CD4-positive, alpha-beta T cell (primary cell): ENCODE data around the gene TMEM141. TPM values are rescaled to one million over a fixed set of nuclear protein-coding genes. Genes with fewer than 3 reads are reported as not detected.

Experiments
- ATAC-seq: fragments of 200-7000 bp; cut with Tn5 transposase; one replicate; pipeline ENCODE4 v1.10.0; 2022; ENCODE audit warnings: mild to moderate bottlenecking; ENCODE audit not compliant: poor library complexity
- CTCF ChIA-PET: fragments of 350-600 bp; sonication (Branson Sonifier 250); formaldehyde crosslinking; loops from one replicate; lab custom pipeline; 2021; ENCODE audit warnings: antibody characterized with exemption, inconsistent platforms; lab: Charles Lee
- POLR2A ChIA-PET: fragments of 350-600 bp; sonication (Branson Sonifier 250); formaldehyde crosslinking; loops from one replicate; lab custom pipeline; 2021; ENCODE audit warnings: antibody characterized with exemption, inconsistent platforms; lab: Charles Lee
- DNase-seq, 14 experiments: peaks; one replicate each; pipeline ENCODE4 v3.0.0-alpha.2; 2013 to 2020; ENCODE audit warnings: mixed read lengths in 2 of 14
- H3K27ac ChIP-seq, 2 donors: one replicate each; pipeline versions ENCODE4 v1.5.1 to v1.7.0; 2013; ENCODE audit warnings: low read length in 2 of 2, low read depth in 1 of 2, mild to moderate bottlenecking in 1 of 2
- H3K27me3 ChIP-seq, 2 experiments: 1 replicate in 1 of 2; 2 replicates in 1 of 2; pipeline versions ENCODE4 v1.6.1 to v1.7.0; 2013; ENCODE audit warnings: low read length in 2 of 2, control low read depth in 1 of 2, mild to moderate bottlenecking in 1 of 2, moderate library complexity in 1 of 2; ENCODE audit not compliant: insufficient read depth in 2 of 2, control insufficient read depth in 1 of 2
- H3K36me3 ChIP-seq: one replicate; pipeline ENCODE4 v1.6.1; 2013; ENCODE audit warnings: low read length, control low read depth; ENCODE audit not compliant: insufficient read depth
- H3K4me1 ChIP-seq: one replicate; pipeline ENCODE4 v1.6.1; 2013; ENCODE audit warnings: low read length, control low read depth; ENCODE audit not compliant: insufficient read depth
- H3K4me3 ChIP-seq: one replicate; pipeline ENCODE4 v1.5.1; 2013; ENCODE audit warnings: mild to moderate bottlenecking, low read length, moderate library complexity
- H3K9me3 ChIP-seq, 2 experiments: 1 replicate in 1 of 2; 2 replicates in 1 of 2; pipeline versions ENCODE4 v1.6.1 to v1.7.0; 2013; ENCODE audit warnings: low read length in 2 of 2, mild to moderate bottlenecking in 2 of 2, control low read depth in 1 of 2, moderate library complexity in 1 of 2; ENCODE audit not compliant: control insufficient read depth in 1 of 2, insufficient read depth in 1 of 2
- H3K27ac Mint-ChIP-seq: one replicate; pipeline ENCODE4 v1.8.0; 2020; ENCODE audit warnings: mixed read lengths
- H3K27me3 Mint-ChIP-seq: one replicate; pipeline ENCODE4 v1.8.0; 2021; ENCODE audit warnings: mixed read lengths
- H3K36me3 Mint-ChIP-seq: one replicate; pipeline ENCODE4 v1.8.0; 2021; ENCODE audit warnings: low read depth, mixed read lengths
- H3K4me1 Mint-ChIP-seq: one replicate; pipeline ENCODE4 v1.8.0; 2021; ENCODE audit warnings: low read depth, mixed read lengths
- H3K4me3 Mint-ChIP-seq: one replicate; pipeline ENCODE4 v1.8.0; 2020; ENCODE audit warnings: mild to moderate bottlenecking, mixed read lengths
- H3K9me3 Mint-ChIP-seq: one replicate; pipeline ENCODE4 v1.8.0; 2020; ENCODE audit warnings: mixed read lengths
- CTCF ChIP-seq: fragments of 200-600 bp; IDR thresholded peaks from one replicate; pipeline ENCODE4 v1.8.0; 2022; ENCODE audit warnings: antibody characterized with exemption, mild to moderate bottlenecking
- intact Hi-C, 2 experiments: fragments of 100-400 bp; cut with DNase I in 1 of 2; cut with micrococcal nuclease in 1 of 2; formaldehyde crosslinking; loops; one replicate each; pipeline versions ENCODE4 v1.15.1 to v1.9.0; 2023 to 2025; cut with DNase I, micrococcal nuclease
- total RNA-seq, 174 experiments: library from RNA in 2 of 174; stranded (reverse) in 2 of 174; gene quantifications; one replicate each; pipeline ENCODE4 v1.2.3 and lab custom pipeline; 2021 to 2026

Gene TMEM141
- total RNA-seq, 2 experiments from 2014 or later, result 14.6 to 17.1 TPM

- Mint-ChIP-seq H3K4me3 (peak overlapping the region; percentile 90), H3K4me1 (peaks cover 44% of the 10 kb centered on the region), H3K36me3 (peaks cover 14% of the 10 kb centered on the region), H3K27me3 (no peaks in the 10 kb centered on the region), H3K27ac (peak overlapping the region; percentile 35), H3K9me3 (no peaks in the 10 kb centered on the region)
- H3K4me3 ChIP-seq, result no peak overlapping the region
- intact Hi-C loops, result loop anchor here (5.0 to 10.0 kb wide), 4 partner anchors 41 to 401 kb away; partner anchors contain the start of genes PHPT1 (in 1 of the 2), SNAPC4 (in 1 of the 2) and TRAF2 (in 1 of the 2)
- H3K27ac ChIP-seq, result no peak overlapping the region
- DNase-seq, result peak in 1 of 14 experiments; percentile 28
- ChIA-PET POLR2A (interaction anchor here (1.4 to 3.9 kb wide), 3 partner anchors 14 to 223 kb away, joined by 4 to 30 read pairs (median 5); partner anchors contain the start of gene TMEM141), CTCF (interaction anchor here (1.2 to 3.8 kb wide), 2 partner anchors 36 to 229 kb away, joined by 3 to 18 read pairs; partner anchors contain the start of gene AJM1)
- peaks cover 0 to 3% of the 10 kb centered on the region in 2 experiments for H3K27me3 ChIP-seq
- no peak for TF ChIP-seq CTCF
- H3K36me3 ChIP-seq, result peaks cover 10% of the 10 kb centered on the region
- no peaks in the 10 kb centered on the region for H3K9me3 ChIP-seq
- ATAC-seq, result no peak
- H3K4me1 ChIP-seq, result peaks cover 45% of the 10 kb centered on the region
These were observed 14.9 kb downstream of the TMEM141 start for GRCh38 chr9:136806067-136806466.

- H3K36me3 ChIP-seq, result peaks cover 10% of the 10 kb centered on the region
- ATAC-seq (no peak), DNase-seq (peak in 1 of 14 experiments; percentile 36)
- H3K4me3 ChIP-seq, result peak overlapping the region; percentile 68
- no peaks in the 10 kb centered on the region for H3K9me3 ChIP-seq
- CTCF ChIA-PET, result interaction anchor here (1.2 to 3.8 kb wide), 4 partner anchors 15 to 229 kb away, joined by 3 to 18 read pairs (median 4); partner anchors contain the start of genes AJM1 and TMEM141
- H3K4me1 ChIP-seq, result peaks cover 47% of the 10 kb centered on the region
- H3K9me3 Mint-ChIP-seq, result no peaks in the 10 kb centered on the region
- peak overlapping the region; percentile 44 to 81 for H3K27ac ChIP-seq
- POLR2A ChIA-PET, result interaction anchor here (0.7 to 3.9 kb wide), 11 partner anchors 8 to 289 kb away, joined by 3 to 30 read pairs (median 5); partner anchors contain the start of genes AJM1, MAN1B1, TMEM141 and TRAF2
- H3K4me3 Mint-ChIP-seq, result peak overlapping the region; percentile 90
- peak overlapping the region; percentile 81 for H3K27ac Mint-ChIP-seq
- intact Hi-C loops, result loop anchor here (1.0 to 10.0 kb wide), 5 partner anchors 41 to 402 kb away; partner anchors contain the start of genes PHPT1 (in 2 of the 2), SNAPC4 (in 1 of the 2) and TRAF2 (in 1 of the 2)
- no peaks in the 10 kb centered on the region for H3K27me3 Mint-ChIP-seq
- TF ChIP-seq CTCF, result no peak
- H3K27me3 ChIP-seq, result peaks cover 0 to 3% of the 10 kb centered on the region in 2 experiments
- peaks cover 41% of the 10 kb centered on the region for H3K4me1 Mint-ChIP-seq
- H3K36me3 Mint-ChIP-seq, result peaks cover 15% of the 10 kb centered on the region
These were observed 15.6 kb downstream of the TMEM141 start for GRCh38 chr9:136806631-136807201.

GRCh38 chr9:136807281-136808074 lies 16.3 kb downstream of the TMEM141 start, which contains the start of gene RABL6:
TSS of gene RABL6 (plus strand) at chr9:136807948. CDS start at chr9:136808197, 249 bp downstream.
- Histone ChIP-seq H3K27me3 (no peaks in the 10 kb centered on the region), H3K4me1 (peaks cover 49% of the 10 kb centered on the region), H3K4me3 (peak within 1 kb of the TSS; percentile 68), H3K27ac (peak within 1 kb of the TSS; percentile 53 to 81), H3K9me3 (no peaks in the 10 kb centered on the region), H3K36me3 (peaks cover 10% of the 10 kb centered on the region)
- no peaks in the 10 kb centered on the region for H3K27me3 Mint-ChIP-seq
- no peak for TF ChIP-seq CTCF
- no peaks in the 10 kb centered on the region for H3K9me3 Mint-ChIP-seq
- H3K27ac Mint-ChIP-seq, result peak within 1 kb of the TSS; percentile 81
- intact Hi-C loops, result loop anchor here (1.0 to 10.0 kb wide), 6 partner anchors 33 to 403 kb away; partner anchors contain the start of genes PHPT1 (in 2 of the 2), SNAPC4 (in 1 of the 2) and TRAF2 (in 1 of the 2)
- peak within 1 kb of the TSS; percentile 90 for H3K4me3 Mint-ChIP-seq
- peaks cover 15% of the 10 kb centered on the region for H3K36me3 Mint-ChIP-seq
- ATAC-seq, result peak; percentile 88
- CTCF ChIA-PET, result interaction anchor here (1.2 to 3.8 kb wide), 4 partner anchors 15 to 228 kb away, joined by 3 to 18 read pairs (median 4); partner anchors contain the start of genes AJM1 and TMEM141
- peak; percentile 60 to 94 (median 78) for DNase-seq
- peaks cover 37% of the 10 kb centered on the region for H3K4me1 Mint-ChIP-seq
- POLR2A ChIA-PET, result interaction anchor here (0.7 to 3.9 kb wide), 12 partner anchors 9 to 288 kb away, joined by 3 to 30 read pairs (median 4); partner anchors contain the start of genes AJM1, MAN1B1, TMEM141 and TRAF2
